GM11168 (cell line): ENCODE measurements around the gene LASP1.
"Not testable (repeated sequence)": the region's sequence is repeated elsewhere in the genome, so short reads cannot be mapped to it uniquely, and the experiment has no call there.

ENCODE experiments used
- in situ Hi-C: fragments of 300-500 bp; cut with MboI; formaldehyde crosslinking; loops from one replicate; pipeline ENCODE4 v1.12.0; 2022; ENCODE audit warnings: low sequenced_read_pairs; ENCODE audit not compliant: unreplicated experiment

The LASP1 gene

DNA sequence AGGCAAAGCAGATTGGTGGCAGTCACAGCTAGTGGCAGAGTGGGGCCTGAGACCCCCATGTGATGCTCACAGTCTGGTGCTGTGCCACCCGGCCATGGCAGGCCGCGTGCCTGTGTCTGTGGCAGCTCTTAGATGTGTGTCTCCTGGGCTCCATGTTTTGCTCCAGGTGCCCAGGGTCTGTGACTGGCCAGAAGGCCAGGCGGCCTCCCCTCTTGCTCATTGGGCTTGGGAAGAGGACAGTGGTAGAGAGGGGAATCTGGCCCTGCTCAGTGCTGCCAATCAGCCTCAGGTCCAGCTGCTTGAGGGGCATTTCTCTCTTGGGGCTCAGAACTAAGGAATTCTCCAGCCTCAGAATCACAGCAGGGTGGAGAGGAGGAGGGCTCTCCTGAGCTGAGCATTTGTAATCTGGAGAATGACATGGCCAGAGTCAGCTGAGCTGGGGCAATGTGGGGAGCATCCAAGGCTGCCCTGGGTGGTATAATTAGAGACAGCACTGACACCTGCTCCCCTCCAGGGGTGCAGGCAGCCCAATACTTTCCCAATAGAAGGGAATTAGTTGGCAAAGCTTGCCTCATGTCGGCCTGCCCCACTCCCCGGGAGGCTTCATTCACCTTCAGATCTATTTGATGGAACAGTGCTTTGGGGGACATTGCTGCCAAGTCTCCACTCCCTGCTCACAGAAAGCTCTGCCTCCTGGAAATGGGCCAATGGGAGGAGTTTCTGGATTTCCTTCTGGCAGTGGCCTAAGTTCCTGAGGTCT is 52.9 kb downstream of the LASP1 start:
- in situ Hi-C loops: no loop called here

DNA sequence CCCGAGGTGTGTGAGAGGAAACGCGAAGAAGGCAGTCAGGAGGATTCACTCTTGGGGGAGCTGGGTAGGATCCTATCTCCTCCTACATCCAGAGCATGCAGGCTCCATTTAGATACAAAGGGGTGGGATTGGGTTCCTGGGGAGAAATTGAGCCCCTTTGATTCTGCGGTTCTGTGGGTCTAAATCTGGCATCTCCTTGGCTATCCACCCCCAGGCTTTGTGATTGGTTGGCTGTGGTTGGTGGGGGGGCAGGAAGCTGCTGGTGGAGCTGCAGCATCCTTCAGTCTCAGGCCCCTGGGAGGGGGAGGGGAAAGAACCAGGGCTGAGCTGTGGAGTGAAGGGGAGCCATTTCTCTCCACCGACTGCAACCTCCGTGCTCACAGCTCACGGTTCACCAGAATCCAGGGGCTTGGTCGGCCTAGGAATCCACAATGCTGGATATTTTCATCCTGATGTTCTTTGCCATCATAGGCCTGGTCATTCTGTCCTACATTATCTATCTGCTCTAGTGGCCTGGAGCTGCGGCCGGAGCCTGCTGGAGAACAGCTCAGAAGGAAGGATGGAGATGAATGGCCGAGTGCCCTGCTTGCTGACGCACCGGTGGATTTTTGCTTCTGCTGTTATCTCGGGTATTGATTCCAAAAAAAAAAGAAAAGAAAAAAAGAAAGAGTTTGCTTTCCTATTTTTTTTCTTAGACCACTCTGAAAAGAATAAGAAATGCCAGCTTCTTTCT is 55.6 kb downstream of the LASP1 start, which contains the start of gene LASP1NB:
TSS of gene LASP1NB (plus strand) at position 352 of the 733 bp plus-strand sequence.
- in situ Hi-C loops: no loop called here

DNA sequence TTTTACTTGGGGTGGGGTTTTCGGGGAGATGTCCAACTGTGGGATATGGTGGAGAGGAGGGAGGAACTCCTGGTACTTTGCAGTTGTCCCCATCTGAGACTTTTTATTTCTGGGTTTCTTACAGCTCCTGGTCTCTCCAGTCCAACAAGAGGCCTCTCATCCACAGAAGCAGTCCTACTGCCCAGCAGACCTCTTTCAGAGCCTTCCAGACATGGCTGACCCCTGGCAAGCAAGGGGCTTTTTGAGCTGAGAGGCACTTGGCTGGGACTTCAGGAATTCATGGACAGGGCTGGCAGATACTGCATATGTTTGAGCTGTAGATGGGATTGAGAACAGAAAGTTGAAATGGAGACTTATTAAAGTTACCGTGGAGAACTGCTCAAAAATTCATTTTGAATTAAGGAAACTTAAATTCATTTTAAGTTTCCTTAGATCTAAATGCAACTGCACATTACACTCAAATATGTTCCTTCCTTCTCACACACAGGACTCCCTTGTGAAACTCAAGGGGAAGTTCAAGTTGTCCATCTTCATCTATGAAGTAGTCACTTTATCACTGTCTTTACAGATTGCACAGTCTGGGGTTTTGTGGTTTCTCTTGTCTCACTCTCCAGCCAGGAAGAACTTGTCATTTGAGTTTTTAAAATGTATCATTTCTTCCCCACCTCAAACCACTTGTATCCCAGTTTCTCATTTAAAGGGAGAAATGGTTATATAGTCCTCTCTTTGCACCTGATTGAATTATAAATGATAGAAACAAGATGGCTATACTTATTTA is 56.6 kb downstream of the LASP1 start:
- in situ Hi-C loops: no loop called here

DNA sequence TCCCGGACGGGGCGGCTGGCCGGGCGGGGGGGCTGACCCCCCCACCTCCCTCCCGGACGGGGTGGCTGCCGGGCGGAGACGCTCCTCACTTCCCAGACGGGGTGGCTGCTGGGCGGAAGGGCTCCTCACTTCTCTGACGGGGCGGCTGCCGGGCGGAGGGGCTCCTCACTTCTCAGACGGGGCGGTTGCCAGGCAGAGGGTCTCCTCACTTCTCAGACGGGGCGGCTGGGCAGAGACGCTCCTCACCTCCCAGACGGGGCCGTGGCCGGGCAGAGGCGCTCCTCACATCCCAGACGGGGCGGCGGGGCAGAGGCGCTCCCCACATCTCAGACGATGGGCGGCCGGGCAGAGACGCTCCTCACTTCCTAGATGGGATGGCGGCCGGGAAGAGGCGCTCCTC is 60.9 kb downstream of the LASP1 start:
- in situ Hi-C loops: not testable (repeated sequence)

DNA sequence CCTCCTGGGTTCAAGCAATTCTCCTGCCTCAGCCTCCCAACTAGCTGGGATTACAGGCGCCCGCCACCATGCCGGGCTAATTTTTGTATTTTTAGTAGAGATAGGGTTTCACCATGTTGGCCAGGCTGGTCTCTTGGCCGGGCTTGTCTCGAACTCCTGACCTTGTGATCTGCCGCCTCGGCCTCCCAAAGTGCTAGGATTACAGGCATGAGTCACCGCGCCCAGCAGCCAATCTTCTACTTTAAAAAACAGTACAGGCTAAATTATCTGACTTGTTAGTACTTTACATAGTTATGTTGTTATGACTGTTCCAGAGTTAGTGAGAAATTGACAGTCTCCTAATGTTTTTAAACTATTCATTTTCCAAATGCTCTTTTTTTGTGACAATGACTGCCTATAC is 64.1 kb downstream of the LASP1 start:
- in situ Hi-C loops: not testable (repeated sequence)

DNA sequence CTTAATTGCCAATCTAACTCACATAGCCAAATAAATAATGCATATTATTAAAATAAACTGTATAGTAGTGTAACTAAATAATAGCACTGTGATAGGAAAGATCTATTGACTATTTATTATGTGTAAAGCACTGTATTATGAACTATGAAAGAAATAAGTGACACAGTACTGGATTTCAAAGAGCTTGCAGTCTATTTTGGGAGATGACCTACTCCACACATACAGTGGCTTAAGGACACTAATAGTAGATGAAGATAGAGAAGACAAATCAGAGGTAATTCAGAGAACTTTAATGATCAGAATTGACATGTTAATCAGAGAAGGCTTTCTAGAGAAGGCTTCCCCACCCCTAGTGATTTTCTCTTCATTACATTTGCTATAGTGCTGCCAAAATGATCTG is 70.1 kb downstream of the LASP1 start:
- in situ Hi-C loops: no loop called here

DNA sequence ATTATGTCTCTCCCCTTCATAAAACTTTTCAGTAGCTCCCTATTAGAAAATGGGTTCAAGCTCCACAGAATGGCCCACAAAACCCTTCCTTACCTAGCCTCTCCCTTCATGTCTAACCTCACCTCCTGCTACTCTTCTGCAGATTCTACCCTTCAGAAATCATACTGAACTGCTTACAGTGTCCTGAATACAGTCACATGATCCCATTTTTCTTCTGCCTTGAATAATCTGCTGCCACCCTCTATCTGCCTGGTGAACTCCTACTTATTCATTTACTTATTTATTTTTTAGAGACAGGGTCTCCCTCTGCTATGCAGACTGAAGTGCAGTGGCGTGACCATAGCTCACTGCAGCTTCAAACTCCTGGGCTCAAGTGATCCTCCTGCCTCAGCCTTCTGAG is 70.5 kb downstream of the LASP1 start:
- in situ Hi-C loops: no loop called here

GRCh38 chr17:38942696-38943334 is 73.0 kb downstream of the LASP1 start:
- in situ Hi-C loops: no loop called here

- in situ Hi-C loops: no loop called here
These were observed 73.7 kb downstream of the LASP1 start for GRCh38 chr17:38943607-38944006.

- in situ Hi-C loops: no loop called here
These were observed 77.3 kb downstream of the LASP1 start for GRCh38 chr17:38947189-38947588.

- in situ Hi-C loops: not testable (repeated sequence)
These were observed 83.9 kb downstream of the LASP1 start for GRCh38 chr17:38953800-38954199.

DNA sequence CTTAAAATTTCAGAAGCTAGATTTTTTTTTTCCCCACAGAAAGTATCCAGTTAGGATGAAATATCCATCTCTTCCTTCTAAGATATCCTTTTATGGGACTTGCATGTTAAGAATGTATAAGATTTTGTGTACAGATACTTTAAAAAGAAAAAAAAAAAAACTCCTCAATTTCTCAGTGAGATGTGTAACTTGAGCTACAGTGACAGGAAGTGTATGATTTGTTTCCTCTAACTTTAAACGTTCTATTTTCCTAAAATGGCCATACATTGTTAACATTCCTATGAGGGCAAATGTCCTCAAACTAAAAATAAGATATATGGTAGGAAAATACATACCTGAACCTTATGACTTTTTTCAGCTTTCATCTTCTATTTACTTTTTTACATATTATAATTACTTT is 88.5 kb downstream of the LASP1 start:
- in situ Hi-C loops: no loop called here

GRCh38 chr17:38958756-38959155 is 88.9 kb downstream of the LASP1 start:
- in situ Hi-C loops: no loop called here

GRCh38 chr17:38959508-38959907 is 89.7 kb downstream of the LASP1 start:
- in situ Hi-C loops: no loop called here

GRCh38 chr17:38960402-38960801 is 90.5 kb downstream of the LASP1 start:
- in situ Hi-C loops: no loop called here

DNA sequence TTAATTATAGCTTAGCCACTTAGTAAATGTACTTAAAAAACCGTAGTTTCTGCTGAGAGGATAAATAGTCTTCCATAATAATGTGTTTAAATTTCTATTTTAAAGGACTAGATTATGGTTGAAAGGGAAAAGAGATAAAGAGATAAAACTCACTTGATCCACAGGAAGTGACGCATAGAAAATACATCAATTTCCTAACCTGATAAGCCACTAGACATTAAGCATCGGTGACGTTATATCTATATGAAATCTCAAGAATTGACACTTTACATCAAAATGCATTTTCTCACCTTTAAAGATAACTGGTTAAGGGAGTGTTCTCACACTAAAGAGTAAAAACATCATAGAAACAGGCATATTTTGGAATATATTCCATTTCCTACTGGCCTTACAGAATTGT is 91.6 kb downstream of the LASP1 start:
- in situ Hi-C loops: no loop called here

DNA sequence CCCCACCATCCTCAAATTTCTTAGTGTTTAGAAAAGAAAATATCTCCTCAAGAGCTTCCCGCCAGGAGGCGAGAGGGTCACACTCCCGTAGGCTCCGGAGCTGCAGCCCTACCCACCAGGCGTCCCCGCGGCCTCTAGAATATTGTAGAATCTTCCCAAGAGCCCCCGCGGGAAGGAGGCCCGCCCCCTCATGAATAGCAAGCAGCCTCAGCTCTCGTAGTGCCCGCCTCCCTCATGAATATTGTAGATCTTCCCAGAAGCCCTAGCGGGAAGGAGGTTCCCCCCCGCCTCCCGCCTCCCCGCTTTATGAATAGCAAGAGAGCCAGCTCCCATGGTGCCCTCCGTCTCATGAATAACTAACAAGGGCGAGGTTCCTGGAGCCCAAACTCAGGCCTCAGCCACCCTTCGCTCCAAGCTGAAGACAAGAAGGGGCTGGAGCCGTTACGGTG is 97.5 kb downstream of the LASP1 start, which contains the start of gene FBXO47:
TSS of gene FBXO47 (minus strand) at position 114 of the 449 bp plus-strand sequence. CDS start 4,378 bp downstream, outside the sequence.
- in situ Hi-C loops: no loop called here

- in situ Hi-C loops: no loop called here
These were observed 99.4 kb downstream of the LASP1 start for GRCh38 chr17:38969281-38969680.

- in situ Hi-C loops: no loop called here
These were observed 100.3 kb downstream of the LASP1 start for GRCh38 chr17:38970128-38970527.

DNA sequence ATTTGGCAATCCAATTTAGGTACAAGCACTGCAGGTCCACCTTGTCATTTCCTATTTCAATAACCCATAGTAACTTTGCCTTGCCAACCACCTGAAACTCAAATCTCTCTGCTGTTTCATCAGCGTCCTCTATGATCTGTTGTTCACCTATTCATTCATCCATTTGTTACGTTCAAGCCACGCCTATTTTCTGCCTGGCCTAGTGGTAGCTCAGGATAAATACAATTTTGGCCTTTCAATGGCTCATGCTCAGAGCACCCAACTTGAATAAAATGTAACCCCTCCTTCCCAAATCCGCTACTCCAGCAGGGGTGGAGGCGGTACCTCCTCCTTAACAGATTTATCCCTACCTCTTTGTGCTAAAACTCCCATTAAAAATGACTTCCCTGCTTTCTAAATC is 100.9 kb downstream of the LASP1 start:
- in situ Hi-C loops: no loop called here
